ENCODE measurements around the gene MYBPC1. TPM values are rescaled to one million over a fixed set of nuclear protein-coding genes. Genes with fewer than 3 reads are reported as not detected.

Gene MYBPC1
- total and polyA plus RNA-seq, 2 experiments from 2014 or later = 0.18 TPM; not detected in 1

DNA sequence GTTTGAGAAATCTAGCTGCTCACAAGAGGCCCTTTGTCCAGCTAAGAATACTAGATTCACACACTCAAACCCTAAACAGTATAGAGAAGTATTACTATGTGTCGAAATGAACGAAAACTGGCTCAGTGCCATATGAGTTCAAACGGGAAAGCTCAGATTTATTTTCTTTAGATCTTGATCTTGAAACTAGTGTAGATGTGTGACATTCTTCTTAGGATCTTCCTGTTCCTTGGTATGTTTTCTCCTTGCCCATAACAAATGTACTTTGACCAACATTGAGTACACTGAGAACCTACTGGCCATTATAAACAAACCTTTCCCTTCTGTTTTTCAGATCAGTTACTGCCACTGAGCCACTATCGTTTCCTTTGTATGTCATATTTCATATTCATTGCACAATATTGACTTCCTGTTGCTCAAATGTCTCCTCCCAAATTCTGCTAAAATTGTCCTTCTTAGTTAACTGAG is 21.3 kb downstream of the MYBPC1 start:
- H3K4me2 ChIP-seq = no peak overlapping the region
- no peaks in the 10 kb centered on the region; the same call in 2 of the 3 replicates for H3K4me1 Mint-ChIP-seq

GRCh38 chr12:101619026-101619786 is 24.4 kb downstream of the MYBPC1 start:
- H3K4me1 ChIP-seq (ENCODE audit: insufficient read depth) = no peaks in the 10 kb centered on the region
- H3K79me2 ChIP-seq (replicated peaks; ENCODE audit: insufficient read depth) = no peaks in the 10 kb centered on the region
- Mint-ChIP-seq H3K27me3 (ENCODE audit: insufficient read depth, low read depth, poor library complexity) (no peaks in the 10 kb centered on the region), H3K27ac (no peak overlapping the region), H3K4me1 (no peaks in the 10 kb centered on the region; the same call in 2 of the 3 replicates), H3K36me3 (ENCODE audit: low read depth) (no peaks in the 10 kb centered on the region), H3K9me3 (no peaks in the 10 kb centered on the region), H3K4me3 (no peak overlapping the region)
- no peak overlapping the region for H3K27ac ChIP-seq (ENCODE audit: low read depth)
- ATAC-seq = no peak
- H3K36me3 ChIP-seq (ENCODE audit: insufficient read depth) = no peaks in the 10 kb centered on the region
- no peak for DNase-seq (ENCODE audit: low spot score)
- H4K20me1 ChIP-seq (replicated peaks; ENCODE audit: insufficient read depth) = no peaks in the 10 kb centered on the region
- H2AFZ ChIP-seq = no peak overlapping the region
- no peaks in the 10 kb centered on the region for H3K27me3 ChIP-seq (ENCODE audit: insufficient read depth)
- no peak overlapping the region for H3K4me2 ChIP-seq
- H3K9me2 ChIP-seq (ENCODE audit: insufficient read depth) = 0 out of 2 replicates have a peak, but pooled peaks cover 2% of the 10 kb centered on the region
- H3F3A ChIP-seq (replicated peaks; ENCODE audit: low read depth) = no peaks in the 10 kb centered on the region
- H3K4me3 ChIP-seq = no peak overlapping the region
- TF ChIP-seq EZH2 (IDR thresholded peaks at IDR 0.05; ENCODE audit: low read depth, unreplicated experiment) (no peak), STAT1 (IDR thresholded peaks at IDR 0.05; ENCODE audit: unreplicated experiment) (no peak), POLR2AphosphoS5 (IDR thresholded peaks at IDR 0.05; ENCODE audit: low read depth) (no peak), CTCF (conservative IDR thresholded peaks at IDR 0.05; ENCODE audit: low read depth in 2 of 2) (no peak), CREB1 (CRISPR knock-in tag; IDR thresholded peaks at IDR 0.05; ENCODE audit: low read depth) (no peak), EZH2phosphoT487 (IDR thresholded peaks at IDR 0.05; ENCODE audit: unreplicated experiment) (no peak), JUNB (IDR thresholded peaks at IDR 0.05; ENCODE audit: unreplicated experiment) (no peak)
- TF ChIP-seq, protein P1, sequence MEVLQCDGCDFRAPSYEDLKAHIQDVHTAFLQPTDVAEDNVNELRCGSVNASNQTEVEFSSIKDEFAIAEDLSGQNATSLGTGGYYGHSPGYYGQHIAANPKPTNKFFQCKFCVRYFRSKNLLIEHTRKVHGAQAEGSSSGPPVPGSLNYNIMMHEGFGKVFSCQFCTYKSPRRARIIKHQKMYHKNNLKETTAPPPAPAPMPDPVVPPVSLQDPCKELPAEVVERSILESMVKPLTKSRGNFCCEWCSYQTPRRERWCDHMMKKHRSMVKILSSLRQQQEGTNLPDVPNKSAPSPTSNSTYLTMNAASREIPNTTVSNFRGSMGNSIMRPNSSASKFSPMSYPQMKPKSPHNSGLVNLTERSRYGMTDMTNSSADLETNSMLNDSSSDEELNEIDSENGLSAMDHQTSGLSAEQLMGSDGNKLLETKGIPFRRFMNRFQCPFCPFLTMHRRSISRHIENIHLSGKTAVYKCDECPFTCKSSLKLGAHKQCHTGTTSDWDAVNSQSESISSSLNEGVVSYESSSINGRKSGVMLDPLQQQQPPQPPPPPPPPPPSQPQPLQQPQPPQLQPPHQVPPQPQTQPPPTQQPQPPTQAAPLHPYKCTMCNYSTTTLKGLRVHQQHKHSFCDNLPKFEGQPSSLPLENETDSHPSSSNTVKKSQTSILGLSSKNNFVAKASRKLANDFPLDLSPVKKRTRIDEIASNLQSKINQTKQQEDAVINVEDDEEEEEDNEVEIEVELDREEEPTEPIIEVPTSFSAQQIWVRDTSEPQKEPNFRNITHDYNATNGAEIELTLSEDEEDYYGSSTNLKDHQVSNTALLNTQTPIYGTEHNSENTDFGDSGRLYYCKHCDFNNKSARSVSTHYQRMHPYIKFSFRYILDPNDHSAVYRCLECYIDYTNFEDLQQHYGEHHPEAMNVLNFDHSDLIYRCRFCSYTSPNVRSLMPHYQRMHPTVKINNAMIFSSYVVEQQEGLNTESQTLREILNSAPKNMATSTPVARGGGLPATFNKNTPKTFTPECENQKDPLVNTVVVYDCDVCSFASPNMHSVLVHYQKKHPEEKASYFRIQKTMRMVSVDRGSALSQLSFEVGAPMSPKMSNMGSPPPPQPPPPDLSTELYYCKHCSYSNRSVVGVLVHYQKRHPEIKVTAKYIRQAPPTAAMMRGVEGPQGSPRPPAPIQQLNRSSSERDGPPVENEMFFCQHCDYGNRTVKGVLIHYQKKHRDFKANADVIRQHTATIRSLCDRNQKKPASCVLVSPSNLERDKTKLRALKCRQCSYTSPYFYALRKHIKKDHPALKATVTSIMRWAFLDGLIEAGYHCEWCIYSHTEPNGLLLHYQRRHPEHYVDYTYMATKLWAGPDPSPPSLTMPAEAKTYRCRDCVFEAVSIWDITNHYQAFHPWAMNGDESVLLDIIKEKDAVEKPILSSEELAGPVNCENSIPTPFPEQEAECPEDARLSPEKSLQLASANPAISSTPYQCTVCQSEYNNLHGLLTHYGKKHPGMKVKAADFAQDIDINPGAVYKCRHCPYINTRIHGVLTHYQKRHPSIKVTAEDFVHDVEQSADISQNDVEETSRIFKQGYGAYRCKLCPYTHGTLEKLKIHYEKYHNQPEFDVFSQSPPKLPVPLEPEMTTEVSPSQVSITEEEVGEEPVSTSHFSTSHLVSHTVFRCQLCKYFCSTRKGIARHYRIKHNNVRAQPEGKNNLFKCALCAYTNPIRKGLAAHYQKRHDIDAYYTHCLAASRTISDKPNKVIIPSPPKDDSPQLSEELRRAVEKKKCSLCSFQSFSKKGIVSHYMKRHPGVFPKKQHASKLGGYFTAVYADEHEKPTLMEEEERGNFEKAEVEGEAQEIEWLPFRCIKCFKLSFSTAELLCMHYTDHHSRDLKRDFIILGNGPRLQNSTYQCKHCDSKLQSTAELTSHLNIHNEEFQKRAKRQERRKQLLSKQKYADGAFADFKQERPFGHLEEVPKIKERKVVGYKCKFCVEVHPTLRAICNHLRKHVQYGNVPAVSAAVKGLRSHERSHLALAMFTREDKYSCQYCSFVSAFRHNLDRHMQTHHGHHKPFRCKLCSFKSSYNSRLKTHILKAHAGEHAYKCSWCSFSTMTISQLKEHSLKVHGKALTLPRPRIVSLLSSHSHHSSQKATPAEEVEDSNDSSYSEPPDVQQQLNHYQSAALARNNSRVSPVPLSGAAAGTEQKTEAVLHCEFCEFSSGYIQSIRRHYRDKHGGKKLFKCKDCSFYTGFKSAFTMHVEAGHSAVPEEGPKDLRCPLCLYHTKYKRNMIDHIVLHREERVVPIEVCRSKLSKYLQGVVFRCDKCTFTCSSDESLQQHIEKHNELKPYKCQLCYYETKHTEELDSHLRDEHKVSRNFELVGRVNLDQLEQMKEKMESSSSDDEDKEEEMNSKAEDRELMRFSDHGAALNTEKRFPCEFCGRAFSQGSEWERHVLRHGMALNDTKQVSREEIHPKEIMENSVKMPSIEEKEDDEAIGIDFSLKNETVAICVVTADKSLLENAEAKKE (CRISPR knock-in tag; IDR thresholded peaks at IDR 0.05) = no peak
- TF ChIP-seq, protein P2, sequence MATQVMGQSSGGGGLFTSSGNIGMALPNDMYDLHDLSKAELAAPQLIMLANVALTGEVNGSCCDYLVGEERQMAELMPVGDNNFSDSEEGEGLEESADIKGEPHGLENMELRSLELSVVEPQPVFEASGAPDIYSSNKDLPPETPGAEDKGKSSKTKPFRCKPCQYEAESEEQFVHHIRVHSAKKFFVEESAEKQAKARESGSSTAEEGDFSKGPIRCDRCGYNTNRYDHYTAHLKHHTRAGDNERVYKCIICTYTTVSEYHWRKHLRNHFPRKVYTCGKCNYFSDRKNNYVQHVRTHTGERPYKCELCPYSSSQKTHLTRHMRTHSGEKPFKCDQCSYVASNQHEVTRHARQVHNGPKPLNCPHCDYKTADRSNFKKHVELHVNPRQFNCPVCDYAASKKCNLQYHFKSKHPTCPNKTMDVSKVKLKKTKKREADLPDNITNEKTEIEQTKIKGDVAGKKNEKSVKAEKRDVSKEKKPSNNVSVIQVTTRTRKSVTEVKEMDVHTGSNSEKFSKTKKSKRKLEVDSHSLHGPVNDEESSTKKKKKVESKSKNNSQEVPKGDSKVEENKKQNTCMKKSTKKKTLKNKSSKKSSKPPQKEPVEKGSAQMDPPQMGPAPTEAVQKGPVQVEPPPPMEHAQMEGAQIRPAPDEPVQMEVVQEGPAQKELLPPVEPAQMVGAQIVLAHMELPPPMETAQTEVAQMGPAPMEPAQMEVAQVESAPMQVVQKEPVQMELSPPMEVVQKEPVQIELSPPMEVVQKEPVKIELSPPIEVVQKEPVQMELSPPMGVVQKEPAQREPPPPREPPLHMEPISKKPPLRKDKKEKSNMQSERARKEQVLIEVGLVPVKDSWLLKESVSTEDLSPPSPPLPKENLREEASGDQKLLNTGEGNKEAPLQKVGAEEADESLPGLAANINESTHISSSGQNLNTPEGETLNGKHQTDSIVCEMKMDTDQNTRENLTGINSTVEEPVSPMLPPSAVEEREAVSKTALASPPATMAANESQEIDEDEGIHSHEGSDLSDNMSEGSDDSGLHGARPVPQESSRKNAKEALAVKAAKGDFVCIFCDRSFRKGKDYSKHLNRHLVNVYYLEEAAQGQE (IDR thresholded peaks at IDR 0.05; ENCODE audit: unreplicated experiment) = no peak

More for the DNA sequence above, 21.3 kb downstream of the MYBPC1 start:
- Histone ChIP-seq H3K27ac (ENCODE audit: low read depth) (no peak overlapping the region), H3K36me3 (ENCODE audit: insufficient read depth) (no peaks in the 10 kb centered on the region), H3K4me1 (ENCODE audit: insufficient read depth) (no peaks in the 10 kb centered on the region), H3K9me2 (ENCODE audit: insufficient read depth) (0 out of 2 replicates have a peak, but pooled peaks cover 2% of the 10 kb centered on the region), H4K20me1 (replicated peaks; ENCODE audit: insufficient read depth) (no peaks in the 10 kb centered on the region), H3F3A (replicated peaks; ENCODE audit: low read depth) (no peaks in the 10 kb centered on the region), H3K79me2 (replicated peaks; ENCODE audit: insufficient read depth) (no peaks in the 10 kb centered on the region), H3K27me3 (ENCODE audit: insufficient read depth) (no peaks in the 10 kb centered on the region), H2AFZ (peak overlapping the region; percentile 82; the same call in 1 of the 2 replicates), H3K4me3 (no peak overlapping the region)
- Mint-ChIP-seq H3K4me3 (no peak overlapping the region), H3K27ac (no peak overlapping the region), H3K27me3 (ENCODE audit: insufficient read depth, low read depth, poor library complexity) (no peaks in the 10 kb centered on the region), H3K36me3 (ENCODE audit: low read depth) (no peaks in the 10 kb centered on the region), H3K9me3 (no peaks in the 10 kb centered on the region)
- no peak for TF ChIP-seq CREB1 (CRISPR knock-in tag; IDR thresholded peaks at IDR 0.05; ENCODE audit: low read depth)
- ATAC-seq = no peak
- DNase-seq (ENCODE audit: low spot score) = no peak

Data from GM23338 (cell line).